CD4-positive, alpha-beta T cell treated with Interleukin-6 for 4 hours (primary cell): ENCODE data around the gene ZMIZ1.

Experiments
- DNase-seq: peaks from one replicate; pipeline ENCODE4 v3.0.0-alpha.2; 2020; ENCODE audit warnings: mixed read lengths

The ZMIZ1 gene

DNA sequence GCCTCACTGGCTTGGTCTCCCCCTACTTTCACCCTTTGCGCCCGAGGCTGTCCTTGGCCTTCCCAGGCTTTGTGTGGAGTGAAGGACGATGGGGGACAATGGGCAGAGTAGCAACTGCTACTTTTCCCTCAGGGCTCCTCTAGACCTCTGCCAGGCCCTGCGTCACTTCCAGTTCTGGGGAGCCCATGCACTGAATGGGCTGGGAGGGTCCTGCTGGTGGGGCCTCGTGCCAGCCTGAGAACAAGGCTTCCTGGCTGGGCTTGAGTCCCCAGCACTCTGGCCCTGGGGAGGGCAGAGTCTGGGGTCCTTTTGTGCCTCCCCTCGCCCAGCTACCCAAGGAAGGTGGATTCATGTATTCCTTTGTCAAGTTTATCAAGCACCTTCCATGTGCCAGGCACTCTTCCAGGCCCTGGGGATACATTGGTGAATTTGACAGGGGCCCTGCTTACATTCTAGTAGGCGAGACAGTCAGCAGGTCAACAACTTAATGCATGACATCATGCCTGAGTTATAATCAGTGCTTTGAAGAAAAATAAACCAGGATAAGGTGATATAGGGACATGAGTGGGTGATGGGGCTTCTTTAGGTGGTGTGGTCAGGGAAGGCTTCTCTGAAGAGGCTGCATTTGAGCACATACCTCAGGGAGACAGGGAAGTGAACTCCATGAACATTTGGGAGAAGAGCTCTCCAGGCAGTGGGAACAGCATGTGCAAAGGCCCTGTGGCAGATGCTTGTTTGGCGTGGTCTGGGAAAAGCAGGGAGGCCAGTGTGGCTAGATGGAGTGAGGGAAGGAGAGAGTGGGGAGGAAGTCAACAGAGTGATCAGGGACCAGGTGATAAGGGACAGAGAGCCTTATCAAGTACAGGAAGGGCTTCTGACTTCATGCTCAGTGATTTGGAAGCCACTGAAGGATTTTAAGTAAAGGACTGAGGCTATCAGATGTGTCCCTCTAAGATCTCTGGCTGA is 14.1 kb downstream of the ZMIZ1 start:
- DNase-seq, result no peak

DNA sequence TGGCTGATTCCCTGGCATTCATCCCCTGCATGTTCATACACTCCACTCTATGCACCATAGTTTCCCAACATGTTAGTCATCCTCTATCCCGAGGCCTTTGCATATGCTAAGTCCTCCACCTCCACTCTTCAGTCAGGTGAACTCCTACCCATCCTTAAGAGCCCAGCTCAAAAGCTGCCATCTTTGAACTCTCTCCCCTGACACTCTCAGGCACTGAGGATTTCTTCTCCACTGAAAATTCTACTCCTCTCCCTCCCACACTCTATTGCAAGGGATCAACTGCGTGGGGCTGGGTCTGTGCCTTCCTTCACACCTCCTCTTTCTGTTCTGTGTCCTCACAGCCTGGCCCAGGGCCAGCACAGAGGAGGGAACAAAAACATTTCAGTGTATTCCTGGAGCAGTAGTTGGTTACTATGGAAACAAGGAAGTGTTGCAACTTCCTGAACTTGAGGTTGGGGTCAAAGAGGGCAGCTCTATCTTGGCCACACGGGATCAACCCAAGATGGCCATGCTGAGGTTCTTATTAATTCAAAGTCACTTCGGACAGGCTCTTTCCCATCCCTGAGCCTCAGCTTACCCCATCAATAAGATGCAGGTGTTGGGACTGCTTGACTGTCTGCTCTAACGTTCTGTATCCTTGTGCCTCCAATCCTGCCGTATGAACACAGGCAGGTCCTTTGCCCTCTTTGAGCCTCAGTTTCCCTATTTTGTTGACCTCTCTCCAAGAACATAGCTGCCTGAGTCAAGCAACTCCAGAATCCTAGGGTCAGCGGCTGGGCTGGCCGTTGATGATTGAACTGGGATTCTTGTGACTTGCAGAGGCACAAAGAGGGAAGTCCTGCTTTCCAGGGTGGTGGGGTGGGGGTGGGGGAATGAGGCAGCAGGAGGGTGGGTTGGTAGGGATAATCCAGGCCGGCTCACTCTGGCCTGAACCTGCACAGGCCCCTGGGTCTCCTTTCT is 15.5 kb downstream of the ZMIZ1 start:
- no peak for DNase-seq

DNA sequence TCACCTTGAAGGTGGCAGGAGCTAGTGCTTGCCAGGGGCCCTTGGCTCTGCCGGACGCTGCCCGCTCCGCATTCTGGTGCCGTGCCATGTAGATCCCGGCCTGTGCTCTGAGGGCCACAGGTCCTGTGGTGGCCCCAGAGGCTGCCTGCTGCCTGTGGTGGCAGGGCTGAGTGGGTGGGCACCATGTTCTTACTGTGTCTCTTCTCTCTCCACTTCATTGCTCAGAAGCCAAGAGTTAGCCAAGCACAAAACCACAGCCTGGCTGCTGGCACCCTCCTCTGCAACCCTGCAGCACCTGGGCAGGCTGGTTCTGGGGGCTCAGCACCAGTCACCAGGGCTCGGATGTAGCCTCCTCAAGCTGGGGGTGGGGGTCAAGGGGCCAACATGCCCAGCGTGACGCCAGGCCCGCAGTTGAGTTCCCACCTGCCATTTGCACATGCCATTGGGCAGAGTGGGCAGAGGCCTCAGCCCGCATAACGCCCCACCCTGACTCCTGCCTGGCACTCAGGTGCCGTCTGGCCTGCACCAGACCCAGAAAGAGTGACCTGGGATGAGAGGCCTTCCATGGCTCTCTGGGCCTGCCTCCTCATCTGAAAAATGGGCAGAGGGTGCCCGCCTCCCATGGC is 16.3 kb downstream of the ZMIZ1 start:
- DNase-seq, result no peak

DNA sequence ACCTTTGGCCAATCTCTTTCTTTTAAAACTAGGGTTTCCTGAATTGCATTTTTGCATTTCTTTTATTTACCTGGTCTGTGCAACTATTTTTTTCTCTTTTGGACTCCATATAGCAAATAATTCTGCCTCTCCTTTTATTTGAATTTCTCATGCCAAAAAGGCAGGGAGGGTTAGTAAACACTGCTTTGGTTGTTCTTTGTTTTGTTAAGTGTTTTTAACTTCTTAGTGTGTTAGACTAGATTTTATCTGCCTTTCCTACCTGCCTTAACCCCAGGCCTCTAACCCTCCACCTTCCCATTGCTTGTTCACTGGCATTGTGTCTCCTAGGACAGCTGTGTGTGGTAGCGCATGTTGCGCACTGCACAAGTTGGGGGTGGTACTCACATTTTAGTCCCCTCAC is 18.1 kb downstream of the ZMIZ1 start:
- no peak for DNase-seq

DNA sequence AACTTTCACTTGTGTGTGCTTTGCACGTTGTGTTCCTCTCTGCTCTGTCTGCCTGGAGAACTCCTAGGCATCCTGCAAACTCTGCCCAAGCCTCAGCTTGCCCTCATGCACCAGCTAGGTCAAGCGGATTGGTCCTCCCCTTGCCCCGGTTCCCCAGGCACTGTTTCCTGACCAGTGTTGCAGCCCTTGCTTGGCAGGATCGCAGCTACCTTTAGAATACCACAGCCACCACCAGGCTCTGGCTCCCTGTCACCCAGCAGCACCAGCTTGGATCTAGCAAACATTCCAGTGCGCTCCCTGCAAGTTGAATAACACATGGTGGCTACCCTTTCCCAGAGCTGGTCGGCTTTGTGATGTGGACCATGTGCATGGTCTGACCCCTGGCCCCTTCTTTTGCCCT is 19.0 kb downstream of the ZMIZ1 start:
- no peak for DNase-seq

DNA sequence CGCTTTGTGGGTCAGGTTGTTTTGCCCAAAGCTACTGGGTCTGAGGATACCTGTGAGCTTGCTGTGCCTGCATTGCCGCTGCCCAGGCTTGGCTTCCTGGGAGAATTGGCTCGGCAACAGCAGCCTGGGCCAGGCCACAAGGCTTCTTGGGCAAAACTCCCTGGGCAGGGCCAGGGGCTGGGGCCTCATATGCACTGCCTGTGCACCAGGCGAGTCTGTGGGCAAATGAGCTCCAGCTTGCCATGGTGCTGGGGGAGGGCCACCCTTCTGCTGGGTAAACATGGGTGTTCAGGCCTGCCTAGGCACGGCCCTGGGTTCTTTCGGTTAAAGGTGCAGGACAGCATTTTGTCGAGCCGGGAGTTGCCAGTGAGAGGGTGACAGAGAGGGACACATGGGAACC is 19.4 kb downstream of the ZMIZ1 start:
- no peak for DNase-seq

DNA sequence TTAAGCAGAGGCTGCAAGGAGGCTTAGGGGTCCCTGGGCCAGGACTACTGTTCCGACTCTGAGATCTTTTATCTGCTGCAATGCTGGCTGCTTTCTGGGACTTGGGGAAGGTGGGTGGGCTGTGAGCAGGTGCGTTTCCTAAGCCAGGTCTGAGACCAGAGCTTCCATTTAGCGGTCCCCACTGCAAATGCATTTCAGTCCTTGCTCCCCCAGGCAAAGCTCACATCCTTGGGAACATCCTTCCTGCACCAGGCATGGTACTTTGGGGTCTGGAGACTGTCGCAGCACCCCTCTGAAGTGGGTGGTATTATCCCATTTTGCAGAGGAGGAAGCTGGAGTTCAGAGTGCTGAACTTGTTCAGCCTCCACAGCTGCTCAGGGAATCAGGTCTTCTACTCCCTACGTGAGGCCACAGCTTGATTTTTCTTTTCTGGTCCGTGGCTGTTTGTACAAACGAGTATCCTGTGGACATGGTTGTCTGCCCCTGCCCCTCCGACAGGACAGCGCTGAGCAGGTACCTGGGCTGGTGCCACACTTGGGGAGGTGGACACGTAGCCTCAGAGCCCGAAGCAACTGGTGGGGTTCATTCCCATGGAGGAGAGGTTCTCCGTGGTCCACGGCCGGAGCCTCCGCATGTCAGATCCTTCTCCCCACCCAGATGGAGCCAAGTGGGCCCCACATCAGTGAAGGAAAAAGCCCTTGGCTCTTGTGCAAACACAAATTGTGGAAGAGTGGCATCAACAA is 20.0 kb downstream of the ZMIZ1 start:
- no peak for DNase-seq

DNA sequence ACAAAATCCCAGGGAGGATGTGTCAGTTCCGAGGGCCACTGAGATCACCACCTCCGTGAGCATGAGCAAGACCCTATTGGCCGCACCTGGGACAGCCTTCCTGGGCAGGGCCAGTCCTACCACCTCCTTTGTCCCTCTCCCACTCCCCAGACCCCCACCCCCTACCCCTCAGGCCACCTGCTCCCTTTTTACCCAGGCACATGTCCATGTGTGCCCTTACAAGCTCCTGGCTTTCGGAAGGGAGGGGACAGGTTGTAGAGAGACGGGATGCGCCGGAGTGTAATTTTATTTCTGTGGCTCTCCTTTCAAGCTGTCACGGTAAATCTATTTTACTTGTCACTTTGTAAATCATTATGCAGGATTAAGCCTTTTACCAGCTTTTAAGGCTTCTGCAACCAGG is 20.9 kb downstream of the ZMIZ1 start:
- no peak for DNase-seq

DNA sequence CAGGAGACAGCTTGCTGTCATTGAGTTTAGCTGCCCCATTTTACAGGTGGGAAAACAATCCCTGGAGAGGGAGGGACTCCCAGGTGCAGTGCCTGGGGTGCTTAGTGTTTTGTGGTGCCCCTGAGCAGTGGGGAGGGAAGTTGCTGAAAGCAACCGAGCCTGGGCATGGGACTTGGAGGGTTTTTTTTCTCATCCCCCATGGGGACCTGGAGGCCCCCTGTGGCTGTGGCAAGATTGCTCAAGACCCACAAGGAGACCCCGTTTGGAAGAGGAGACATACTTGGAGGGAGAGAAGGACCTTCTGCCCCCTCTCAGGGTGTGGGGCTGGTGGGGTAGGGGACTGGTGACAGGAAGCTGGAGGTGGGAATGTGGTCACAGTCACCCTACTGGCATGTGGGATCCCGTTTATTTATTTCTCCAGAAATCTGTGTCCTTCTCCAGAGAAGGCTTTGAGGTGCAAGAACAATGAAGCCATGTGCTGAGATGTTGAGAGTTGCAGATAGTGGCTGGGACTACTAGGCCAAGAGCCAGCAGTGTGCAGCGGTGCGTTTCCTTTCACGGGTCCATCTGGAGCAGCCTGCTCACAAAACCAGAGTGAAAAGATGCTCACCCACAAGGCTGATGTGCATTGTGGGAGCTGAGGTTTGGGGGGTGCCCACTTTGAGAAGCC is 21.5 kb downstream of the ZMIZ1 start:
- DNase-seq, result no peak

DNA sequence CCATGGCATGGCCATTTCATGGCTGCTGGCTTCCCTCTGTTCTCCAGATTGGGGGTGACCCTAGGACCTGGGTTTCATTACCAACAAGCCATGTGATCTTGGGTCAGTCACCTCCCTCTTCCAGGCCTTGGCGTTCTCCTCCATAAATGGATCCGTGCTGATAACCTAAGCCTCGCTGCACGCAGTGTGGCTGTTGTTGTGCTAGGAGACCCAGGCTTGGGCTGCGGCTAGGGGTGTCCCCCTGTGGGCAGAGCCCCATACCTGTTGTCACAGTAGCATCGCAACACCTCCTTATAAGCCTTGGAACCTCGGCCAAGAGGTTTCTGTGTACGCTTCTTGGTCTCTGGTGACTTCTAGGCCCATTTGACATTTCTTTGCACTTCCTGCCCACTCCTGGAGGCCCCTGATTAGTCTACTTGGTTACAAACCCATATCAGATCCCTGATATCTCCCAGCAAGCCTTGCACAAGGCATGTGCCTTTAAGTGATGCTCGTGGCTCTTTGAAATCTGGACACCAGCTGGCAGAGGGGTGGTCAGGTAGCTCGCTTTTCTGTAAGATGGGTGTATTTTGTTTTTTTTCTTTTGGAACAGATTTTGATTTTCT is 23.6 kb downstream of the ZMIZ1 start:
- no peak for DNase-seq

DNA sequence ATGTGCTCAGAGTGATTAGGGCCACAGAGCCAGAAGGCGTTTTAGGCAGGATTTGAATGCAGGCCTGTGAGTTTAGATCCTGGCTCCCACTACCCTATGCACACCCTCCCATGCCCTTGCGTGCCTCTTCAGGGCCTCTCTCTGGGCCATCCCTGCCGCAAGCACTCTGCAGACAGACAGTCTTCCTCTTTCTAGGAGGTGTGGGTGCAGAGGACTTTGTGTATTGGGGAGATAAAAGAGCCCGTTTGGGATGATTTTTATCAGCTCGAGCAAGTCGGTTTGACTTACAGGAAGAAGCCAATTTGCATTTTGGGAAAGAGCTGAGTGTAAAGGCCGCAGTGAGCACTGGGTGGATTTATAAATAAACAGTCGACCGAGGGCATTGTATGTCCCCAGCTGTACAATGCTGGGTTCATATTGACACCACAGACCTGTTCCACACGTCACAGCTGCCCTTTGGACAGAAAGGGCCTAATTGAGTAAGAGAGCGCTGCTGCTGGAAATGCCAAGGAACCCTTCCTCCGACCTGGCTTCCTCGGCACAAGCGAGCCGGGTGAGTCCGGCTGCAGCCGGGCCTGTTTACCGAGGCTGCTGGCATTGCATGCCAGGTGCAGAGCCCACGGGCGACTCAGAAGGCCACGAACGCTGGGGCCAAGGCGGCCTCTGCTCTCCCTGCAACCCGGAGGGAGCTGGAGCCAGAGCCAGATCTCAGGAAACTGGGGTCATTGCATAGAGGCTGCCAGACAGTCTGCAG is 25.1 kb downstream of the ZMIZ1 start:
- peak; percentile 23 for DNase-seq

DNA sequence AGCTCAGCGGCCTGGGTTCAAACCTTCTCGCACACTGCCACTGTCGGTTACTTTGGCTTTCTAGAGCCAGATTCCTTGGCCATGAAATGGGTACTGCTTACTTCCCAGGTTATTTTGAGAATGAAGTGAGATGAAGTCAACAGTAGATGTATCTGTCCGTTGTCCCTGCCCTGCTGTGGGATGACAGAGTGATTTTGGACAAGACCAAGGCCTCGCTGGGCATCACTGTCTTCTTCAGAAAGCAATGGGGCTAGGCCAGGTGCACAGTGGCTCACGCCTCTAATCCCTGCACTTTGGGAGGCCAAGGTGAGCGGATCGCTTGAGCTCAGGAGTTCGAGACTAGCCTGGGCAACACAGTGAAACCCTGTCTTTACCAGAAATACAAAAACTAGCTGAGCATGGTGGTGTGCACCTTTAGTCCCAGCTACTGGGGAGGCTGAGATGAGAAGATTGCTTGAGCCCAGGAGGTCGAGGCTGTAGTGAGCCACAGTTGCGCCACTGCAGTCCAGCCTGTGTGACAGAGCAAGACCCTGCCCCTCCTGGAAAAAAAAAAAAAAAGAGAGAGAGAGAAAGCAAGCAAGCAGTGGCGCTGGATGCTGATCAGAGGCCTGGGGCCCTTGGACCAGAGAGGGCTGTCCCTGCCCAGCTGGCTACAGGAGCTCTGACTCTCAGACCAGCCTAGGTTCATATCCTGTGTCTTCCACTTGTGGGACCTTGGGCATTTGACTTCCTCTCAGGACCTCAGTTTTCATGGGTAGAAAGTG is 25.8 kb downstream of the ZMIZ1 start:
- DNase-seq, result no peak

DNA sequence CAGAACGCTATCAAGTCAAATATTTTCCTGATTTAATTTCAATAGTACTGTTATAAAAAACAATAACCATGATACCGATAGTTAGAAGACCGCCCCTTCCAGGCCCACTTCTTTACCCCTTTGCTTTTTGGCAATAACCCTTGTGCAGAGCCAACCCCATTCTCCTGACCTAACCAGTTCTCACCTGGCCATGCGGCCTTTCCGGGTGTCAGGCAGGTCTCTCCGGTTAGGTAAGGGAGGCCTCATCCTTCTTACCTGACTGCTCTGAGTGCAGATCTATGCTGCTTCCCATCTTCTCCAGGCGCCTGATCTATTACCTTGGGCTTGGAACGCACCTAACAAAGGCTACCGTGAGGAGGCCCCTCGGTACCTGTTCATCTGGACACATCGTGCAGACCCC is 26.6 kb downstream of the ZMIZ1 start:
- no peak for DNase-seq

DNA sequence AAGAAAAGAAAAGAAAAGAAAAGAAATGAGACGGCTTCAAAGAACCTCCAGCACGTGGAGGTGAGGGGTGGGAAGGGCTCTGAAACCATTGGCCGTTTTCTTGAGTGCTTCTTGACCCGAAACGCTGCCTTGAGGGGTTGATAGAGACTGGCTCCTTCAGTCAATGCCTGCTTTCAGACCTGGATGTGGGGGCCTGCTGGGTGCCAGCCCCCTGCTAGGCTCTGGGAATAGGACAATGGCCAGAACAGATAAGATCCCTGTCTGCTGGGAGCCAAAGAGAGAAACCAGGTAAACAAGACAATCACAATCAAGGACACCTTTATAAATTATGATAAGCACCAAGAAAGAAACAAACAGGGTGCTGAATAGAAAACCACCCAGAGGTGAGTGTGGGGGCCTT is 27.7 kb downstream of the ZMIZ1 start:
- no peak for DNase-seq

DNA sequence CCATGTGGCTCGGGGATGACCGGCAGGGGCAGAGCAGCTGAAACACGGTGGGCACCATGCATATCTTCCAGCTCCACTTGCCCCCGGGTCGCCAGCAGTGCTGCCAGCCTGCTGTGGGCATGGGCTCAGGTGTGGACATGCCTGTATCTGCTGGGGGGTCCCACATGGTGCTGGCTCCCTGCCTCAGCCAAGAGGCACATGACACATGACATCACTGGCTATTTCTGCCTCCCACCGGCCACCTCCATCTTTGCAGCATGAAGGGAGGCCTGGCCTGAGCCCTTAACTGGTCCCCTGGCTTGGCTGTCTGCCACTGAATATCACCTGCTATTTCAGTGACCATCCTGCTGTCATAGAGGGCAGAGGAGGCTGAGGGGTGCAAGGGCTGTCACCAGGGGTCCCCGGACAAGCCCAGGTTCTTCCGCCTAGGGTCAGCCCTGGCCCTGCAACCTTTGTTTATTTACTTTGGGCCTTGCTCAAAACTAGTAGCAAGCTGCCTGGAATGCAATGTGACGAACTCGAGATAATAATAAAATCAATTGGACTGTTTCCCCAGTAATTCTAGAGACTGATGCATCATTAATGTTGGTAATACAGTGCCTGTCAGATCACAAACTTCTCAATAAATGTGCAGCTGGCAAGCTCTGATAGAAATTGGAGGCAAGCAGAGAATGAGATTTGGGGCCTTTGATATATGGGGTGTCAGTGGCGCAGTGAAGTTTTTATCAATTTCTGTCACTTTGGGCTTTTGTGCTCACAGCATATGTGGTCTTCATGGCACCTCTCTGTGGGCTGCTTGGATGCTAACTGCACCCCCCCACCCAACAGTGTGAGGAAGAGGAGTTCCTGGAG is 28.5 kb downstream of the ZMIZ1 start:
- no peak for DNase-seq

DNA sequence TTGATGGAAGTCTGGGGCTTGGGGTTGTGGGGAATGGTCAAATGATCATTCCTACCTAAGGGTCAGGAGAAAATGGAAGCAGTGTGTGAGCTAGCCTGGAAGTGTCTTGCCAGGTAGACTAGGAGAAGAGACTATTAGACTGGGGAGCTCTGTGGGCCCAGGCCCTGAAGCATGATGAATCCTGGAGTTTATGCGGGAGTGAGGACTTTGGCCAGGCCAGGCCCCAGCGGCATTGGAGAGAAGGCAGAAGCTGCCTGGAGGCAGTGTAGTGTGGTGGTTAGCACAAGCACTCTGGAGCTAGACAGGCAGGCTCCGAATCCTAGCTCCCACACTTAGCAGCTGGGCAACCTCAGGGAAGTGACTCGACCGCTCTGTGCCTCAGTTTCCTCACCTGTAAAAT is 29.3 kb downstream of the ZMIZ1 start:
- DNase-seq, result no peak

DNA sequence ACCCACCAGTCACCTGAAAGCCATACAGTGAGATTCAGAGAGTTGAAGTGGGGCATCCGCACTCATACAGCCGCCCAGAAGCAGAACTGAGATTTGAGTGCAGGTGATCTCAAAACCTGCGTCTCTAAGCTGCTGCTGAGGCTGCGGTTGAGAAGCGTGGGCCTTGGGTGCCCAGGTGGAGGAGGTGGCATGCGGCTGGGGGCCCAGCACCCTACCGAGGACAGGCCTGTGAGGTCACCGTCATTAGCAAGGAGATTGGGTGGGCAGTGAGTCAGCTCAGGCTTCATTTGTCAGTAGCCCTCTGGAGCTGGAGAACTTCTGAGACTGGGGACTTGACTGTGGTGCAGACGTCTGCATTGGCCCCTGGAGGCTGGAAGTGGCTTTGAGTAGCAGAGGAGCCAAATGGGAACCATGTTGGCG is 29.8 kb downstream of the ZMIZ1 start:
- DNase-seq, result no peak

DNA sequence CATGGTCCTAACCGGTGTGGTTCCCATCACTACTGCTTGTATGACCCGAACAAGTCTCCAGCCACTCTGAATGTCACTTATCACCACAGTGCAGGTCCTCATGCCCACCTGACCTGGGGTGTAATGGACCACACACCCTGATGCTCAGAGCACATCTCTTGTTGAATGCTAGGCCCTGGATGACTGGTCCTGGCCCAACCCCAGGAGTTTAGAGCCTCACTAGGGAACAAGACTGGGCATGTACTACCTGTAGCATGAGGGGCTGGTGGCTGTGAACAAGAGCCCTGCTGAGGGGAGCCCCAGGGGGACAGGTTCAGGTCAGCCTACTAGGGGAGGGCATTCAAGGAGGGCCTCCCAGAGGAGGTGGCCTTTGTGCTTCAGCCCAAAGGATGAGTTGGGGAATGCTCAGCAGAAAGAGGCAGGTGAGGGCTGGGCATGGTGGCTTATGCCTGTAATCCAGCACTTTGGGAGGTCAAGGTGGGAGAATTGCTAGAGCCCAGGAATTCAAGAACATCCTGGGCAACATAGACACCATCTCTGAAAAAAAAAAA is 31.2 kb downstream of the ZMIZ1 start:
- no peak for DNase-seq

DNA sequence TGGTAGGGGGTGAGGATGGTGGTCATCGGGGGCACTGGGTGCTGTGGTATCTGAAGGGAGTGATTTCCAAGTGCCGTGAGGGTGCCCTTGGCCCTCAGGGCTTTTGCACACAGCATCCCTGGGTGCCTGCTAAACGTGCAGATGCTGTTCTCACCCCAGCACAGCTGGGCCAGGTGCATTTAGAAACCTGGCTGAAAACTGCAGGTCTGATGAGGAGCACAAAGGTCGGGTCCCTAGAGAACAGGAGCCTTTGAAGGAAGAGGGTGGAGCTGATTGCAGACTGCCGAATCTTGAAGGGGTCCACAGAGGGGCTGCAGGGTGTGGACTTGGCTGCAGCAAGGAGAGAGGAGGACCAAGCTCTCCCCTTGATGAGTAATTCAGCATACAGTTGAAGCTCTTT is 32.0 kb downstream of the ZMIZ1 start:
- no peak for DNase-seq
